Measurements from ENCODE around the gene POGLUT2. TPM values are rescaled to one million over a fixed set of nuclear protein-coding genes. Genes with fewer than 3 reads are reported as not detected.
A peak's percentile ranks its signal among the peaks of the same experiment; 100 is the strongest.

Gene POGLUT2
- total RNA-seq, 1 donor from 2014 or later = 5.1 TPM

GRCh38 chr13:102845289-102845629 lies 46.5 kb upstream of the POGLUT2 start:
- Histone ChIP-seq H3K4me3 (peak overlapping the region; percentile 92), H3K9me3 (no peaks in the 10 kb centered on the region), H3K36me3 (no peaks in the 10 kb centered on the region), H3K27me3 (no peaks in the 10 kb centered on the region), H3K27ac (peak overlapping the region; percentile 98), H3K4me1 (peaks cover 13% of the 10 kb centered on the region)
- intact Hi-C loops (cut with DNase I) = no loop called here
- DNase-seq (no peak), ATAC-seq (peak; percentile 23)
- TF ChIP-seq, protein P1, sequence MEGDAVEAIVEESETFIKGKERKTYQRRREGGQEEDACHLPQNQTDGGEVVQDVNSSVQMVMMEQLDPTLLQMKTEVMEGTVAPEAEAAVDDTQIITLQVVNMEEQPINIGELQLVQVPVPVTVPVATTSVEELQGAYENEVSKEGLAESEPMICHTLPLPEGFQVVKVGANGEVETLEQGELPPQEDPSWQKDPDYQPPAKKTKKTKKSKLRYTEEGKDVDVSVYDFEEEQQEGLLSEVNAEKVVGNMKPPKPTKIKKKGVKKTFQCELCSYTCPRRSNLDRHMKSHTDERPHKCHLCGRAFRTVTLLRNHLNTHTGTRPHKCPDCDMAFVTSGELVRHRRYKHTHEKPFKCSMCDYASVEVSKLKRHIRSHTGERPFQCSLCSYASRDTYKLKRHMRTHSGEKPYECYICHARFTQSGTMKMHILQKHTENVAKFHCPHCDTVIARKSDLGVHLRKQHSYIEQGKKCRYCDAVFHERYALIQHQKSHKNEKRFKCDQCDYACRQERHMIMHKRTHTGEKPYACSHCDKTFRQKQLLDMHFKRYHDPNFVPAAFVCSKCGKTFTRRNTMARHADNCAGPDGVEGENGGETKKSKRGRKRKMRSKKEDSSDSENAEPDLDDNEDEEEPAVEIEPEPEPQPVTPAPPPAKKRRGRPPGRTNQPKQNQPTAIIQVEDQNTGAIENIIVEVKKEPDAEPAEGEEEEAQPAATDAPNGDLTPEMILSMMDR (IDR thresholded peaks at IDR 0.05) = no peak

DNA sequence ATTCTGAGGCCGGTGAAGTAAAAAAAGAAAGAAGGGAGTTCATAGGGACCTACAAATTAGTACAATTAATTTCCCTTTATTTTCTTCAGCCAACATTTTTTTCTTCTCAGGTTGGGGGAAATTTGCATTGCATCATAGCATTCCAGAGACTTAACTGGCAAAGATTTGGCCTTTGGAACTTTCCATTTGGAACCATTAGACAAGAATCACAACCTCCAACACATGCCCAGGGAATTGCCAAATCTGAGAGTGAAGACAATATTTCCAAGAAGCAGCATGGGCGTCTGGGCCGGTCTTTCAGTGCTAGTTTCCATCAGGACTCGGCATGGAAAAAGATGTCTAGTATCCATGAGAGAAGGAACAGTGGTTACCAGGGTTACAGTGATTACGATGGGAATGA lies 40.7 kb upstream of the POGLUT2 start:
- H3K27me3 ChIP-seq = no peaks in the 10 kb centered on the region
- no peak overlapping the region for H3K27ac ChIP-seq
- H3K9me3 ChIP-seq = no peaks in the 10 kb centered on the region
- H3K36me3 ChIP-seq = peaks cover 46% of the 10 kb centered on the region
- ATAC-seq = no peak
- intact Hi-C loops (cut with DNase I) = no loop called here
- DNase-seq = no peak
- TF ChIP-seq, protein P1 (IDR thresholded peaks at IDR 0.05) = no peak
- H3K4me1 ChIP-seq = no peaks in the 10 kb centered on the region
- no peak overlapping the region for H3K4me3 ChIP-seq

GRCh38 chr13:102838982-102839381 lies 40.2 kb upstream of the POGLUT2 start:
- DNase-seq (no peak), ATAC-seq (no peak)
- Histone ChIP-seq H3K9me3 (no peaks in the 10 kb centered on the region), H3K27ac (no peak overlapping the region), H3K36me3 (peaks cover 49% of the 10 kb centered on the region), H3K27me3 (no peaks in the 10 kb centered on the region), H3K4me3 (no peak overlapping the region), H3K4me1 (no peaks in the 10 kb centered on the region)
- intact Hi-C loops (cut with DNase I) = no loop called here
- TF ChIP-seq, protein P1 (IDR thresholded peaks at IDR 0.05) = no peak

DNA sequence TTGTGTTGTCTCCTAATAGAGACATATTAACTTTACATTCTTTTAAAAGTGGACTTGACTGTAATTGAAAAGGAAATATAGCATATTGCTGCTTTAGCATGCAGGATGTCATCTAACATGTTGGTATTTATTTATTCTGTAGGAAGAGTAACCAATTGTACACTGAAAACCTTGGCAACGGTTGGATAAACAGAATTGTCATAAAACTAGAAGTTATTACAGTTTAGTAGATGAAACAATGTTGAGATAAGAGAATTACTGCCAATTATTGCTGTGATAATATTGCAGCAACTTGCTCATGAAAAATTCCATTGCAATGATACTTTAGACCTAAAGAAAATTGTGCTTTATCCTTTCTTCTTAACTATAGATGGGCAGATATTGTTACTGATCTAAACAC lies 39.5 kb upstream of the POGLUT2 start:
- Histone ChIP-seq H3K4me1 (no peaks in the 10 kb centered on the region), H3K36me3 (peaks cover 49% of the 10 kb centered on the region), H3K27me3 (no peaks in the 10 kb centered on the region), H3K4me3 (no peak overlapping the region), H3K27ac (no peak overlapping the region), H3K9me3 (no peaks in the 10 kb centered on the region)
- DNase-seq = no peak
- TF ChIP-seq, protein P1 (IDR thresholded peaks at IDR 0.05) = no peak
- intact Hi-C loops (cut with DNase I) = no loop called here
- no peak for ATAC-seq

- Histone ChIP-seq H3K27ac (no peak overlapping the region), H3K4me3 (no peak overlapping the region), H3K4me1 (no peaks in the 10 kb centered on the region), H3K36me3 (peaks cover 49% of the 10 kb centered on the region), H3K9me3 (no peaks in the 10 kb centered on the region), H3K27me3 (no peaks in the 10 kb centered on the region)
- TF ChIP-seq, protein P1 (IDR thresholded peaks at IDR 0.05) = no peak
- DNase-seq (no peak), ATAC-seq (no peak)
- intact Hi-C loops (cut with DNase I) = no loop called here
Observed at GRCh38 chr13:102836471-102836870, 37.7 kb upstream of the POGLUT2 start.

- no peaks in the 10 kb centered on the region for H3K27me3 ChIP-seq
- H3K4me1 ChIP-seq = no peaks in the 10 kb centered on the region
- peaks cover 30% of the 10 kb centered on the region for H3K36me3 ChIP-seq
- intact Hi-C loops (cut with DNase I) = no loop called here
- no peak overlapping the region for H3K27ac ChIP-seq
- H3K9me3 ChIP-seq = no peaks in the 10 kb centered on the region
- TF ChIP-seq, protein P1 (IDR thresholded peaks at IDR 0.05) = no peak
- no peak overlapping the region for H3K4me3 ChIP-seq
- ATAC-seq (peak; percentile 57), DNase-seq (no peak)
Observed at GRCh38 chr13:102830646-102831045, 31.9 kb upstream of the POGLUT2 start.
